ENCODE results near the gene MAPK4.

Gene MAPK4

DNA sequence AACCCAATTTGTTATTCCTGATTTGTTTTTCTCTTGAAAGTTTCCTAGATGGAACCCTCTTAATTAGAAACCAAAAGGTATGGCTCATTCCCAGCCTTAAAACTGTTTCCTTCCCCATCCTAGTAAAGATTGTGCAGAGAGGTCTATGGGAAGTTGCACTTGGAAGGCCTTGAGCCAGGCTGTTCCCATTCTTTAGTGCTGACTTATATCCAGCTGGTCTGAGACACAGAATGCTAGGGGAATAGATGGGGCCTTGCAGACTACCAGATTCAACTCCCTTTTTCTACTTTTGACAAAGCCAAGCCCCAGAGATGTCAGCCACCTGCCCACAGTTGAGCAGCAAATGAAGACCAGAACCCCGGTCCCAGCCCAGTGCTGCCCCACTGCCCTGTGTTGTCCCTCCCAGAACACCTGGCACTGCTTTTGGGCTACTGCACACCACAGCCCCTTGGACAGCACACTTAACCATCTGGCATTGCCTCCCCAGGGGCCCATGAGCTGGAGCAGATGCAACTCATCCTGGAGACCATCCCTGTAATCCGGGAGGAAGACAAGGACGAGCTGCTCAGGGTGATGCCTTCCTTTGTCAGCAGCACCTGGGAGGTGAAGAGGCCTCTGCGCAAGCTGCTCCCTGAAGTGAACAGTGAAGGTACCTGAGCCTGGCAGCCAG, 161.7 kb downstream of the MAPK4 start:
- peak; percentile 11 for DNase-seq (ENCODE audit: low spot score)

GRCh38 chr18:50722311-50722710, 162.4 kb downstream of the MAPK4 start:
- no peak for DNase-seq (ENCODE audit: low spot score)

GRCh38 chr18:50724751-50725151, 164.9 kb downstream of the MAPK4 start:
- no peak for DNase-seq (ENCODE audit: low spot score)

GRCh38 chr18:50726960-50727589, 167.2 kb downstream of the MAPK4 start:
- DNase-seq (ENCODE audit: low spot score), result no peak

GRCh38 chr18:50727721-50728471, 168.0 kb downstream of the MAPK4 start:
- no peak for DNase-seq (ENCODE audit: low spot score)

DNA sequence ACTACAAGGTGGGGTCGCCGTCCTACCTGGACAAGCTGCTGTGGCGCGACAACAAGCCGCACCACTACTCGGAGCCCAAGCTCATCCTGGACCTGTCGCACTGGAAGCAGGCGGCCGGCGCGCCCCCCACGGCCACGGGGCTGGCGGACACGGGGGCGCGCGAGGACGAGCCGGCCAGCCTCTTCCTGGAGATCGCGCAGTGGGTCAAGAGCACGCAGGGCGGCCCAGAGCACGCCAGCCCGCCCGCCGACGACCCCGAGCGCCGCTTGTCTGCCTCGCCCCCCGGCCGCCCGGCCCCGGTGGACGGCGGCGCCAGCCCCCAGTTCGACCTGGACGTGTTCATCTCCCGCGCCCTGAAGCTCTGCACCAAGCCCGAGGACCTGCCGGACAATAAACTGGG, 169.5 kb downstream of the MAPK4 start:
- no peak for DNase-seq (ENCODE audit: low spot score)

- DNase-seq (ENCODE audit: low spot score), result no peak
Observed at GRCh38 chr18:50729986-50730385, 170.1 kb downstream of the MAPK4 start.

GRCh38 chr18:50734342-50734741, 174.5 kb downstream of the MAPK4 start:
- DNase-seq (ENCODE audit: low spot score), result no peak

- DNase-seq (ENCODE audit: low spot score), result no peak
Observed at GRCh38 chr18:50734886-50735285, 175.0 kb downstream of the MAPK4 start.

DNA sequence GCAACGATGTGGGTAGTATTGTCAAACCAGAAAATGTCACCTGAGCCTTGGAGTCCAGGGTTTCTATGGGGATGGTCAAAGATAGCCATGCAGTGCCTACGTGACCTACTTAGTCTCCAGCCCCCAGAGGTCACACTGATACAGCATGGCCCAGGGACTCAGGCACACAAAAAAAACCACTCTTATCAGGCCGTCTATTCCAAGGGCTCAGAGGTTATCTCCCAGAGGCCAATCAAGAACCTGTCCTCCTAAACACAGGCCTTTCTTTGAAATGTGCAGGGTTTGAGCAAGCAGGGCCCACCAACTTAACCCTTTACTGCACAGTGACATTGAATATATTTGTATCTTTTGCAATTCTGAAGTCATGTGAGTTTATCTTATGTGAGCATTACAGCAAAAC, 177.2 kb downstream of the MAPK4 start:
- no peak for DNase-seq (ENCODE audit: low spot score)

DNA sequence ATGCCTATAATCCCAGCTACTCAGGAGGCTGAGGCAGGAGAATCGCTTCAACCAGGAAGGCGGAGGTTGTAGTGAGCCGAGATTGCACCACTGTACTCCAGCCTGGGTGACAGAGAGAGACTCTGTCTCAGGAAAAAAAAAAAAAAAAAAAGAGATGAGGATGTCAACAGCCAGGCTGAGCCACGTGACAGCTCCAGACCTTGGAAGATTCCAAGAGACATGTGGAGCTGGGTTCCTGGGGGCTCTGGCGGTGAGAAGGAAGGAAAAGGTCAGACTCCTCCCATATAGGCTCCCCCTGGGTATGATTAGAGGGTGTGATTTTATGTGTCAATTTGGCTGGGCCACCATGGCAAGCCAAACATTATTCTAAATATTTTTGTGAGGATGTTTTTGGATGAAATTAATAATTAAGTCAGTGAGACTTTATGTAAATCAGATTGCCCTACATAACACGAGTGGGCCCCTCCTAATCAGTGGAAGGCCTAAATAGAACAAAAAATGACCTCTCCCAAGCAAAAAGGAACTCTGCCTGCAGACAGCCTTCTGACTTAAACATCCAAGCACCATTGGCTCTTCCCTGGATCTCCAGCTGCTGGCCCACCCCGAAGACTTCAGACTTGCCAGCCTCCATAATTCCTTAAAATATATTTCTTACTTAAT, 178.3 kb downstream of the MAPK4 start:
- DNase-seq (ENCODE audit: low spot score), result no peak

DNA sequence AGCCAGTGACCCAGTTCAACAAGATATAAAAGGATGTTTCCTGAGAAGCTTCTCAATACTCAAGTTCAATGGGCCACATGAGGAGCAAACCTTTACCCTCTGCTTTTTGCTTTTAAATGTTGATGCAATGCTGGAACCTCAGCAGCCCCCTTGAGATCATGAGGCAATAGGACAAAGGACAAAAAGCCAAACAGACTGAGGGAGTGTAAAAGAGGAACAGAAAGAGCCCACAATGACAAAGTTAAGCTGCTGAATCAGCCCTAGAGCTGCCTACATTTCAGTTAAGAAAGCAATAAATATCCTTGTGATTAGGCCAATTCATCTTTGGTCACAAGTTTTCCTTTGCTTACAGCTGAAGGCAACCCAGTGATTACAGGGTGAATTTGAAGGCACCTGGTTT, 183.1 kb downstream of the MAPK4 start:
- no peak for DNase-seq (ENCODE audit: low spot score)

GRCh38 chr18:50744253-50744652, 184.4 kb downstream of the MAPK4 start:
- no peak for DNase-seq (ENCODE audit: low spot score)

DNA sequence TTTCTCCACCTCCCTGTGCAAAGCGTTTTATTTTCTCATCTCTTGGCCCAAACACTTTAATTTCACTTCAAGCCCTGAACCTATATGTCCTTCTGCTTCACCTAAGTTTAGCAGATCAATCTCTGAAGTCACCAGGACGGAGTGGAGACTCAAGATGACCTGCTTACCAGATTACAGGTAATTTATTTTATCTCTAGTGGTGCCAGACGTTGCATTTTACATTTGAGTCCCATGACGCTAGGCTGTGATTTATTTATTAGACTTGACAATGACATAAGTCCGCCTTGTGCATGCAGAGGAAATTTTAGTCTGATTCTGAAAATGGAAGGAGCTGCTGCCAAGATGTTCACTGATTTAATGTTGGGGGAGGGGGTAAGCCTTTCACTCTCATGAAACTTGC, 186.1 kb downstream of the MAPK4 start:
- DNase-seq (ENCODE audit: low spot score), result no peak

- DNase-seq (ENCODE audit: low spot score), result no peak
Observed at GRCh38 chr18:50747849-50748242, 188.0 kb downstream of the MAPK4 start.

- DNase-seq (ENCODE audit: low spot score), result no peak
Observed at GRCh38 chr18:50748243-50749229, 188.6 kb downstream of the MAPK4 start.

- DNase-seq (ENCODE audit: low spot score), result no peak
Observed at GRCh38 chr18:50749421-50749820, 189.5 kb downstream of the MAPK4 start.

DNA sequence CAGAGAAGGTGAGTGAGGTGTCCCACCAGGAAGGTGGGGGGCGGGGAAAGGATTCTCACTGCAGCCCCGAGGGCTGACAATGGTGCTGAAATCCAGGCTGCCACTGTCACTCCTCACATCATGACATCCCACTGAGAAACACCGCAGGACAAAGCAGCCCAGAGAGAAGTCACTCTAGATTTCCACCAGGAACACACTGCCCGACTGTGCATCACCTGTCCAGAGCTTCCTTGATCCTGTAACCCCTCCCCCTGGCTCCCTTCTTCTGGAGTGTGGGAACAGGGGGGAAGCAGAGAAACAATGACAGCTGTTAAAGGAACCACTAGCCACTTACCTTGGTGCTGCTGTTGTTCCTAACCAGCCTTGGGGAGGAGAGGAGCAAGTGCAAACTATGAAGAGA, 190.1 kb downstream of the MAPK4 start:
- DNase-seq (ENCODE audit: low spot score), result no peak

DNA sequence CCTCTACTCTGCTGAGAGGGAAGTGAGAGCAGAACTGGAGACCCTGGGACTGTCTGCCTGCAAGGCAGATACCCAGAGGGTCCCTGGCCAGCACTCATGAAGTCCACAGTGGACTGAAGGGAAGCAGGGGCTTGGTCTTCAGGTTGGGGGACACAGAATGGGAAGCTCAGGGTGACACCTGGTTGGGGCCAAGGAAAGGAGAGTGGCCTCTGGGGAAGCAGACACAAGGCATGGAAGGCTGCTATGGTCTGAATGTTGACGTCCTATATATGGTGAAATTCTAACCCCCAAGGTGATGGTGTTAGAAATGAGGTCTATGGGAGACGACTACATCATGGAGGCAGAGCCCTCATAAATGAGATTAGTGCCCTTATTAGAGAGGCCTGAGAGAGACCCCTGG, 190.7 kb downstream of the MAPK4 start:
- no peak for DNase-seq (ENCODE audit: low spot score)

DNA sequence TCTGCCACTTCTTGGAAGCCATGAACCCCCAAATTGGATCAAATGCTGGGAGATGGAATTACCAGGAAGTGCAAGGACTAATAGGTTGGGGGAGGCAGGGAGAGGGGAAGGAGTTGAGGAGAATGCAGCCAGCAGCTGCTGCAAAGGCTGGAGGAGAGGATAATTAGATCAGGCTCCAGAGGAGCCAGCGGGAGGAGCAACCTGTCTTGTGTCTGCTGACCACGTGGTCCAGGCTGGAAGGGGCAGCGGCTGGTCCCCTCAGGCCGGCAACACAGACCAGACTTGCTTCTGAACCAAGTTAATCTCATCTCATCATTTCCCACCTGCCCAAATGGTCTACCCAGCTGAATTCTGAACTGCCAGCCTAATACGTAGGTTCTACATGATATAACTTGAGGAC, 191.6 kb downstream of the MAPK4 start:
- DNase-seq (ENCODE audit: low spot score), result no peak

- DNase-seq (ENCODE audit: low spot score), result no peak
Observed at GRCh38 chr18:50751947-50752346, 192.1 kb downstream of the MAPK4 start.

DNA sequence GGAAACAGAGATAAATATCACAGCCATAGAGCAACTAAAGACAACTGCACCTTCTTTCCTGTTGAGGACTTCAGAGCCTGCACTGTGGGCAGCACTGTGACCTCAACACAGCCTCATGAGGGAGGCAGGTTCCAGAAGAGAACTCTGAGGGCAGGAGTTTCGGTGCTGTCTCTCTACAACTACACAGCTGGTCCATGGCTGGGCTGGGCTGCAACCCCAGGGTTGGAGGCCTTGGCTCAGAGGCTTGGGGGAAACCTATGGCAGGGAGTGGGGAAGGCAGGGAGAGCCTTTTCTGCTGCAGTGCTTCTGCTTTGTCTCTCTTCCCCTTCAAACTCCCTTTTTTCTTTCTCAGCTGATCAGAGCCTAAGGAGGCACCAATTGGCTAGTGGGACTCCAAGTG, 193.4 kb downstream of the MAPK4 start:
- DNase-seq (ENCODE audit: low spot score), result no peak
